Measurements from ENCODE around the gene CDC42SE2.
A peak's percentile ranks its signal among the peaks of the same experiment; 100 is the strongest.
"Not testable (repeated sequence)": the region's sequence is repeated elsewhere in the genome, so short reads cannot be mapped to it uniquely, and the experiment has no call there.

The CDC42SE2 gene

DNA sequence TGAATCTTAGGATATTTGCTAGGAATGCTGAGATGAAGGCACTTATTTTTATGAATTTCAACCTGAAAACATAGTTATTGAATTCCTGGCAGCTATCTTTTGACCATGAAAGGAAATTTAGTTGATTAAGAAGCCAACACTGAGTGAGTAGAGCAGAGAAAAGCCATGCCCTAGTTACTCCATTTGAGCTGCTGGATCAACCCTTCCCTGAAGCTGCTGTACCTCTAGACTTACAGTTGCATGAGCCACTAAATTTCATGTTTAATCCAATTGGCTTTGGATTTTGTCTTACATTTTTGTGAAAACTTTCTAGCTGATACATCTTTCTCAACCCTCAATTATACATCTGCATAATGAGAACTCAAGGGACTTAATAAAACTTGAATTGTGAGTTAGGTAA, 54.6 kb downstream of the CDC42SE2 start:
- no peak for DNase-seq (ENCODE audit: low spot score)

DNA sequence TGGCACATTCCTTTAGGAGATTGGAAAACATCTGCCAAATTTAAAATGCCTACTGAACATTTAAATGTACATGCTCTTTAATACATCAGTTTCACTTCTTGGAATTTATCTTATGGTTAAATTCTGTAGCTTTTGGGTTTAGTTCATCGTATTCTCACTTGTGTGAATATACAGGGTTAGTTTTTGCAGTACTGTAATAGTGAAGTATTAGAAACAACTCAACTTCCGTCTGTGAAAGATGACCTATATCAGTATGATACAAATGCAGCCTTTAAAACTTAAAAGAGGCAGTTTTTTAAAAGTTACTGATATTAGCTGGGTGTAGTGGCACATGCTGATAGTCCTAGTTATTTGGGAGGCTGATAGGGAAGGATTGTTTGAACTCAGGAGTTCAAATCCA, 57.2 kb downstream of the CDC42SE2 start:
- no peak for DNase-seq (ENCODE audit: low spot score)

DNA sequence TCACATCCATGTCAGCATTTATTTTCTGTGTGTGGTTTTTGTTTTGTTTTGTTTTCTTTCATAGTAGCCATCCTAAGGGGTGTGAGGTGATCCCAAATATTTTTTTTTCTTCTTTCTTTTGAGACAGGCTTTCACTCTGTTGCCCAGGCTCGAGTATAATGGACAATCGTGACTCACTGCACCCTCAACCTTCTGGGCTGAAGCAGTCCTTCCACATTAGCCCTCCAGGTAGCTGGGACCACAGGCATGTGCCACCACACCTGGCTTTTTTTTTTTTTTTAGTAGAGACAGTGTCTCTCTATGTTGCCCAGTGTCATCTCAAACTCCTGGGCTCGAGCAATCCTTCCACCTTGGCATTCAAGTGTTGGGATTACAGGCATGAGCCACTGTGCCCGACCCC, 59.1 kb downstream of the CDC42SE2 start:
- no peak for DNase-seq (ENCODE audit: low spot score)

DNA sequence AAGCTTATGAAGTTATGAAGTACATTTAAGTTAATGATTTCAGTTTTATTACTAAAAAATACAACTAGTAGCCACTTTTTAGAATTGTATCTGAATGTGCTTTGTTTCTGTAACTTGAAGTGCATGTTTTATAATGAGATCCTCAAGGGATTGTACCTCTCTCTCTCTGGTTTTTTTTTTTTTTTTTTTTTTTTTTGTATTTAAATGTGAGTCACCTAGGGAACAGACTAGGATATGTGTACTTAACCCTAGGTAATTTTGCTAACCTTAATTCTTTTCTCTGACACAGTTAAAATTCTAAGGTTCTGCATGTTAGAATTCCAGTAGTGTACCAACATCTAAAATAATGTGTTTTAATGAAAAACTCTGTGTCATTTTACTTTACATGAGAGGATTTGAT, 59.5 kb downstream of the CDC42SE2 start:
- DNase-seq (ENCODE audit: low spot score) = no peak

DNA sequence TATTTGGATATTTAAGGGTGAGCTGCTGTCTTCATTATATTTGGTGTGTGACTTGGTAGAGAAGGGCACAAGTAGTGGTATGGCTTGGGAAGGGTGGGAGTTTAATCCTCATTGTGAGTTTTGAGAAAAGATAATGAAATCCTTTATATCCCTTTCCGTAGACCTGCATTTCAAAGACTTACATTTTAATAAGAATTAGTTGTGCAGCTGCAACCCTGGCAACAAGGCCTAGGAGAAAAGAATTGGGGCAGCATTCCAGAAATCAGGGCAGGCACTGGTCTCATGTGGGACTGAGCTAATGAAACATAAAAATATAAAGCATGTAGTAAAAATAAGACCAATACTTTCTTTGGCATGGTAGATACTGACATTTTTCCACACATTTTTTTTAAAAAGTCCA, 60.5 kb downstream of the CDC42SE2 start:
- DNase-seq (ENCODE audit: low spot score) = no peak

DNA sequence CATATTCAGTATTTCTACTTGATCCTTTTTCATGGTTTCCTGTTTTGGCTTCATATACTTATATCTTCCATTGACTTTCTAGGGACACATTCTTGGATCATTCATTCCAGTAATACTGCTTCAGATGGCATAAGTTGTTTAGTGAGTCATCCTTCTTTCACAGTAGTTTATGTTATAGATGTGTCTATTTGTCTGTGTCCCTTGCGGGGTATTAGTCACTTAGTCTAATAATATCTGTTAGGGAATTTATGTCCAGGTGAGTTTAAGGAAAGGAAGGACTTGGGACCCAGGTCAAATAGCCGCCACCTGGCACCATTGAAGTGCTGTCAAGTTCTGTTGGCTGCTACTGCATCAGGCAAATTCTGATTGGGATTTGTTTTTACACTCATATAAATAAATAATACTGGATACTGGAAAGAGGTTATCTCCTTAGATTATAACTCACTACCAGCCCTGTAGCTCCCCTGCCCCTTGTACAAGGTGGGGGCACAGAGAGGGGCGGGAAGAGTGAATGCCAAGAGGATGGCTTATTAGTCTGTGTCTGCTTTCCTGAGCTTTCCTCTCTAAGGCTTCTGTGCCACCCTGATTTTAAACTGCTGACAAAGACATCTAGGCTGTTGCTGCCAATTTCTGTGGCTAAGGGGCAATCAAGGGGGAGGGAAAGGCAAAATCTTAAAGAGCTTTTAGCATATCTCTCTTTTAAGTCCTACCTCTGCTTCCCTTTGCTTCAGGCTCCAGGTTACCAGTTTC, 64.9 kb downstream of the CDC42SE2 start:
- DNase-seq (ENCODE audit: low spot score) = peak; percentile 50

DNA sequence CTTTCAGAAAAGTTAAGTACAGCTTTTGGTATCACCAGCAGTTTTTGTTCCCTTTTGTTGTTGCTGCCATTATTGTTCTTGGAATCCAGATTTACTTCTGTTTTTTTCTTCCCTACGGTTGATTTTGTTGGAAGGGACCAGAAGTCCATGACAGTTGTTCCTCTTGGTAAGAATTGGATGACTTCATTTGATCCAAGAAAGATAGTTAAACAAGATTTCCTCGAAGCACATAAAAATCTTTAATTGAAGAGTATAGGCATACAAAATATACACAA, 65.4 kb downstream of the CDC42SE2 start:
- DNase-seq (ENCODE audit: low spot score) = no peak

DNA sequence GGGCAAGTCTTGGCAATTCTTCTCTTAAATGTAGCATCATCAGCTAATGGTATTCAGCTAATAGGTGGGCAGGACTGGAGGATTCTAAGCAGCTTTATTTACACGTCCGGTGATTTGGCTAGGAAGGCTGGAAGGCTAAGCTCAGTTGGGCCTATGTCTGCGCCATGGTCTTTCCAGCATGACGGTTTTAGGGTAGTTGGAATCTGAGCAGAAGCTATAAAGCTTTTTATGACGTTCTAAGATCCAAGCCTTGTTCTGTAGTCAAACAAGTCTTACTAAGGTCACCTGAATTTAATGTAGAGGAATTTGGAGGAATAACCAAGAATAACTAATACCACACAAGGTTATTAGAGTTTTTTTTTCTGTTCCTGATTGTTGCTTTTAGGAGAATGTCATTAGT, 66.2 kb downstream of the CDC42SE2 start:
- no peak for DNase-seq (ENCODE audit: low spot score)

DNA sequence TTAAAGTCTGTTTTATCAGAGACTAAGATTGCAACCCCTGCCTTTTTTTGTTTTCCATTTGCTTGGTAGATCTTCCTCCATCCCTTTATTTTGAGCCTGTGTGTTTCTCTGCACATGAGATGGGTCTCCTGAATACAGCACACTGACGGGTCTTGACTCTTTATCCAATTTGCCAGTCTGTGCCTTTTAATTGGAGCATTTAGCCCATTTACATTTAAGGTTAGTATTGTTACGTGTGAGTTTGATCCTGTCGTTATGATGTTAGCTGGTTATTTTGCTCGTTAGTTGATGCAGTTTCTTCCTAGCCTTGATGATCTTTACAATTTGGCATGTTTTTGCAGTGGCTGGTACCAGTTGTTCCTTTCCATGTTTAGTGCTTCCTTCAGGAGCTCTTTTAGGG, 71.9 kb downstream of the CDC42SE2 start:
- not testable (repeated sequence) for DNase-seq (ENCODE audit: low spot score)

DNA sequence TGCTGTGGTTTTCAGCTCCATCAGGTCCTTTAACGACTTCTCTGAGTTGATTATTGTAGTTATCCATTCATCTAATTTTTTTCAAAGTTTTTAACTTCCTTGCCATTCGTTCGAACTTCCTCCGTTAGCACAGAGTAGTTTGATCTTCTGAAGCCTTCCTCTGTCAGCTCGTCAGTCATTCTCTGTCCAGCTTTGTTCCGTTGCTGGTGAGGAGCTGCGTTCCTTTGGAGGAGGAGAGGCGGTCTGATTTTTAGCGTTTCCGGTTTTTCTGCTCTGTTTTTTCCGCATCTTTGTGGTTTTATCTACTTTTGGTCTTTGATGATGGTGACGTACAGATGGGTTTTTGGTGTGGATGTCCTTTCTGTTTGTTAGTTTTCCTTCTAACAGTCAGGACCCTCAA, 72.9 kb downstream of the CDC42SE2 start:
- DNase-seq (ENCODE audit: low spot score) = not testable (repeated sequence)

DNA sequence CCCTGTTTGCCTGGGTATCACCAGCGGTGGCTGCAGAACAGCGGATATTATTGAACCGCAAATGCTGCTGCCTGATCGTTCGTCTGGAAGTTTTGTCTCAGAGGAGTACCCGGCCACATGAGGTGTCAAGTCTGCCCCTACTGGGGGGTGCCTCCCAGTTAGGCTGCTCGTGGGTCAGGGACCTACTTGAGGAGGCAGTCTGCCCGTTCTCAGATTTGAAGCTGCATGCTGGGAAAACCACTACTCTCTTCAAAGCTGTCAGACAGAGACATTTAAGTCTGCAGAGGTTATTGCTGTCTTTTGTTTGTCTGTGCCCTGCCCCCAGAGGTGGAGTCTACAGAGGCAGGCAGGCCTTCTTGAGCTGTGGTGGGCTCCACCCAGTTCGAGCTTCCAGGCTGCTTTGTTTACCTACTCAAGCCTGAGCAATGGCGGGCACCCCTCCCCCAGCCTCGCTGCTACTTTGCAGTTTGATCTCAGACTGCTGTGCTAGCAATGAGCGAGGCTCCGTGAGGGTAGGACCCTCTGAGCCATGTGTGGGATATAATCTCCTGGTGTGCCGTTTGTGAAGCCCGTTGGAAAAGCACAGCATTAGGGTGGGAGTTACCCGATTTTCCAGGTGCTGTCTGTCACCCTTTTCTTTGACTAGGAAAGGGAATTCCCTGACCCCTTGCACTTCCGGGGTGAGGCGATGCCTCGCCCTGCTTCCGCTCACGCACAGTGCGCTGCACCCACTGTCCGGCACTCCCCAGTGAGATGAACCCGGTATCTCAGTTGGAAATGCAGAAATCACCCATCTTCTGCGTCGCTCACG, 73.6 kb downstream of the CDC42SE2 start:
- DNase-seq (ENCODE audit: low spot score) = not testable (repeated sequence)

DNA sequence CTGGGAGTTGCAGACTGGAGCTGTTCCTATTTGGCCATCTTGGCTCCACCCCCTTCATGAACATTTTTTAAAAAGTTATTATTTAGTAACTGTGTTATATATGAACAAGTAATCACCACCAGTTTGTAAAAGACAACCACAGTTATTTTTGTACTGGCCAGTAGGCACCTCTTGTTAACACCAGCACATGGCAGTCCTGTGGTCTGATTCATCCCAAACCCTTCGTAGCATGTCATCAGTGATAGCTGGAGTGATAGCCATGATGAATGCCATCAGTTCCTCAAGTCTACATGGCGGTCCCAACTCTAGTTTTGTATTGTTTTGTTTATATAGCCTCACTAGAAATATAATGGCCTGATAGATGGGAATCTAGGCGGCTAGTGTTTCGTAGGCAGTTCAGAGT, 74.2 kb downstream of the CDC42SE2 start:
- DNase-seq (ENCODE audit: low spot score) = no peak

DNA sequence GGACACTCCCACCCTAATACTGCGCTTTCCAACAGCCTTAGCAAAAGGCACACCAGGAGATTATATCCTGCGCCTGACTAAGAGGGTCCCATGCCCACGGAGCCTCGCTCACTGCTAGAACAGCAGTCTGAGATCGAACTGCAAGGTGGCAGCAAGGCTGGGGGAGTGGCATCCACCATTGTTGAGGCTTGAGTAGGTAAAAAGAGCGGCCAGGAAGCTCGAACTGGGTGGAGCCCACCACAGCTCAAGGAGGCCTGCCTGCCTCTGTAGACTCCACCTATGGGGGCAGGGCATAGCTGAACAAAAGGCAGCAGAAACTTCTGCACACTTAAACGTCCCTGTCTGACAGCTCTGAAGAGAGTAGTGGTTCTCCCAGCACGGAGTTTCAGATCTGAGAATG, 80.4 kb downstream of the CDC42SE2 start:
- DNase-seq (ENCODE audit: low spot score) = not testable (repeated sequence)

DNA sequence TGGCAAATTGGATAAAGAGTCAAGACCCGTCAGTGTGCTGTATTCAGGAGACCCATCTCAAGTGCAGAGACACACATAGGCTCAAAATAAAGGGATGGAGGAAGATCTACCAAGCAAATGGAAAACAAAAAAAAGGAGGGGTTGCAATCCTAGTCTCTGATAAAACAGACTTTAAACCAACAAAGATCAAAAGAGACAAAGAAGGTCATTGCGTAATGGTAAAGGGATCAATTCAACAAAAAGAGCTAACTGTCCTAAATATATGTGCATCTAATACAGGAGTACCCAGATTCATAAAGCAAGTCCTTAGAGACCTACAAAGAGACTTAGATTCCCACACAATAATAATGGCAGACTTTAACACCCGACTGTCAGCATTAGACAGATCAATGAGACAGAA, 82.4 kb downstream of the CDC42SE2 start:
- DNase-seq (ENCODE audit: low spot score) = not testable (repeated sequence)

DNA sequence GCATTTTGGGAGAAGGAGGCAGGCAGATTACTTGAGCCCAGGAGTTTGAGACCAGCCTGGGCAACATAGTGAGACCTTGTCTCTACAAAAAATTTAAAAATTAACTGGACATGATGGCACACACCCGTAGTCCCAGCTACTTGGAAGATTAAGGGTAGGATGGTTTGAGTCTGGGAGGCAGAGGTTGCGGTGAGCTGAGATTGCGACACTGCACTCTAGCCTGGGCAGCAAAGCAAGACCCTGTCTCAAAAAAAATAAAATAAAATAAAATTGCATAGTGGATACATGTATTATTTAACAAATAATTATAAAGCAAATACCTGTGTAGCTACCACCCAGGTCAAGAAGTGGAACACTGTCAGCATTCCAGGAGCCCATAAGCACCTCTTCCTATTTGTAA, 90.1 kb downstream of the CDC42SE2 start:
- DNase-seq (ENCODE audit: low spot score) = no peak

DNA sequence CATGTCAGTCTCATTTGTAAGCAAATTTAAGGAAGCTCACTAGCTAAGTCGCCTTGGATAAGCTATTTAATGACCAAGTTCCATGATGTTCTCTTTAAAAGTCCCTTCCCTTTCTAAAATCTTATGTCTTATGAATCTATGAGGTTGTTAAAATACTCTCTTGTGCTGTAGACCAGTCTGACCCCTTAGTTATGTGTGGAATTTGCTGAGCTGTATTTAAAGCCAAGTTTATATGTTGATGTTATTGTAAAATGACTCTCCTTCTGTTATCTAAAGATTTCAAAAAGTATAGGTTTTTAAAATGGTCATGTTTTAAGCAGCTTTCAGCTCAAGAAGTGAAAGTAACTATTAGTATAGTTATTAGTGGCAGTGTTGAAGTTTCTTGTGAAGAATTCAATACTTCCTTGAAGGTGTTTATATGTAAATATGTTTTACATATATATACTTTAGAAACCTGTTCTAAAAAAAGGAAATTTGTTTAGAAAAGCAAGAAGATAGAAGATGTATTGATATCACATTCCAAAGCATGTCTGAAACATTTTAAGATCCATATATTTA, 92.2 kb downstream of the CDC42SE2 start:
- DNase-seq (ENCODE audit: low spot score) = no peak

DNA sequence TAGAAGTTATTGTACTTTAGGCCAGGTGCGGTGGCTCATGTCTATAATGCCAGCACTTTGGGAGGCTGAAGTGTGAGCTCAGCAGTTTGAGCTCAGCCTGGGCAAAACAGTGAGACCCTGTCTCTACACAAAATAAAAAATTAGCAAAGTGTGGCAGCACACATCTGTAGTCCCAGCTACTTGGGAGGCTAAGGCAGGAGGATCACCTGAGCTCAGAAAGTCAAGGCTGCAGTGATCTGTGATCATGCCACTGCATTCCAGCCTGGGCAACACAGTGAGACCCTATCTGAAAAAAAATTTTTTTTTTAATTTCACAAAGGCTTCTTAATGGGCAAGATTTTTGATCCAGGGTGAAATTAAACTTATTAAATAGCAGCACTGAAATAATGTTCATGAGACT, 92.8 kb downstream of the CDC42SE2 start:
- DNase-seq (ENCODE audit: low spot score) = no peak

DNA sequence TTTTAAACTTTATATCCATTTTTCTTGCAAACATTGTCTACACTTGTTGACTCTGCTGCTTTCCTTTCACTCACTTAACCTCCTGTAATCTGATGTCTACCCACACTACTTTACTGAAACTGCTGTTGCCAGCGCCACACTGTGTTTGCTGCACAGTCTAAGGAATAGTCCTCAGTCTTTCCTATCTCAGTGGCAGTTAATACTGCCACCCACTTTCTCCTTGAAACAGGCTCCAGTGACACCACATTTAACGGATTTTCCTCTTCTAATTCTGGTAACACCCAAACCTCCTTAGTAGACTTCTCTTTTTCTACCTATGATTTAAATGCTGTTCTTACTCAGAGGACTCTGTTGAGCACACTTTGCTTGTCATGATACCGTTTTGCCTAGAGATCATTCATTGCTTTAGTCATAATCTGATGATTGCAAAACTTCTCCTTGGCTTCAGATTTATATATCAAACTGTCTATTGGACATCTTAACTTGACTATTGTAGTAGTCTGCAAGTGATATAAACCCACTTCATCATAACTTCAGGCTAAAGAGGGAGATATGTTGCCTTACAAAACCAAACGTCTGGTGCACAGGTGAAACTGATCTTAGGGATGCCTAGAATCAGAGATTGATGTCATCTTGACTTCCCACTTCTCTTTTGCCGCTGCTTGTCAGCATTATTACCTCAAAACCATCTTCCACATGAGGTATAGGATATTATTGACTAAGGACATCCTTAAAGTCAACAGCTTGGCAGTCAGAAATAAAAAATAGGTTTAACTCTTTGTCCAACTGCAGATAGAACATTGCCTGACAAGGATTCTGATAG, 94.1 kb downstream of the CDC42SE2 start:
- no peak for DNase-seq (ENCODE audit: low spot score)

DNA sequence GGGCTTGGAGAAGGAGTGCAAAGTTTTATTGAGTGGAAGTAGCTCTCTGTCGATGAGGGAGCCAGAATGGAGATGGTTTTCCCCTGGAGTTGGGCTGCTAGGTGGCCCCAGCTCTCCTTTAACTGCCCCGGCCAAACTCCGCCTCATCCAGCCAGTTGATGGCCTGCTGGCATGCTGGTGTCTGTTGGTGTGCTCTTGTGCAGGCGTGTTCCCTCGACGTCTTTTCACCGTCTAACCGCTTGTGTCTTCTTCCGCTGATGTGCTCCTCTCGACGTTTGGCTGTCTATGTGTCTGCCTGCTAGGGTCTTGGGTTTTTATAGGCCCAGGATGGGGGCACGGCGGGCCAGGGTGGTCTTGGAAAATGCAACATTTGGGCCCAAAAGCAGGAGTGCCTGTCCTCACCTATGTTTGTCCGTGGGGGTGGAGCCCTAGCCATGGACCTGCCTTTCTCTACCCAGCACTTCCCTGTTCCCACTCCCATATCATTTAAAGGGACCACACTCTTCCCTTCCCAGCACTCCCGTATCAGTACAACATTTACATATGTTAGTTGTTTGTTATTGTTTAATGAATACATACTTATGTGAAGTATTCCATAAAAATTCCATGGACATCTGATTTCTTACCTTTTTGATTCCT, 97.9 kb downstream of the CDC42SE2 start:
- DNase-seq (ENCODE audit: low spot score) = no peak

DNA sequence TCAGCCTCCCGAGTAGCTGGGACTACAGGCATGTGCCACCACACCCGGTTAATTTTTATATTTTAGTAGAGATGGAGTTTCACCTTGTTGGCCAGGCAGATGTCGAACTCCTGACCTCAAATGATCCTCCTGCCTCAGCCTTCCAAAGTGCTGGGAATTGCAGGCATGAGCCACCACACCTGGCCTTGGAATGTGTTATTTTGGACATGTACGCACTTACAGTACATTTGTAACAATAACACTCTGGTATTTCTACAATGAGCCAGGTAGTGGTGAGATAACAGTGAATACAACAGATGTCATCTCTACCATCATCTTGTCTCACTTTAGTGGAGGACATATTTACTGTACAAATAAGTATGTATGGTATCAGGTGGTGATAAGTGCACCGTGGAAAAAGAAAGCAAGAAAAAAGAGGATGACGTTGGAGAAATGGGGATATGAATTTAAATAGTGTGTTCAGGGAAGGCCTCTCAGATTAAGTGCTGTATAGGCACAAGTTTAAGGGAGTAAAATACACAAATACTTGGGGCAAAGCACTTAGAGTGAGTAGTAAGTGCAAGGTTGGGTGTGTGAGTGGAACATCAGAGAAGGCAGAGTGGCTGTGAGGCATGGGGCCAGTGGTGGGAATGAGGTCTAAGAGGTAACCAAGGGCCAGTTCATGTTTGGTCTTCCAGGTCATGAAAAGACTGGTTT, 100.1 kb downstream of the CDC42SE2 start:
- DNase-seq (ENCODE audit: low spot score) = no peak

DNA sequence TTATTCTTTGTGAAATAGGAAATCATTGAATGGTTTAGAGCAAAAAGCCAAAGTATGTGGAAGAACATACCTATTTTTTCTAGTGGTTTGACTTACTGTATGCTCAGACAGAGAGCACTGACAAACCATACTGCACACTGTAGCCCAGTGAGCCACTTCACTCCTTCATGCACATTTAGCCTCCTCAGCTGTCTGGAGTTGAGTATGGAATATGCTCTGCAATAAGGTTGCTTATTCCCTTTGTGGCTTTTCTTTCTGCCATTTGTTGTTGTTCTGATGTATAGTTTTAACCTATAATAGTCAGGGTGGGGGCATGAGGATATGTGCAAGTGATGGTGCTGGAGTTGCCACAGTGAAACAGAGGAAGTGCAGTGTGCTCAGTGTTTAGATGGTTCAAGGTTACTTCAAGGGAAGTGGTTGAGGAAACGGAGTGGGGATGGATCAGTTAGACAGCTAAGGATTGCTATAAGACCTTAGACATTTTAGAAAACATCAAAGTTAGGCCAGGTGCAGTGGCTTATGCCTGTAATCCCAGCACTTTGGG, 100.7 kb downstream of the CDC42SE2 start:
- DNase-seq (ENCODE audit: low spot score) = no peak

All from kidney capillary endothelial cell (primary cell).